Measurements from ENCODE around the gene ZNF497. TPM values are rescaled to one million over a fixed set of nuclear protein-coding genes. Genes with fewer than 3 reads are reported as not detected.
A peak's percentile ranks its signal among the peaks of the same experiment; 100 is the strongest.

ZNF497 gene
- total and polyA plus RNA-seq, 9 of the 15 experiments (the other 6 are each of a cell fraction or from before 2014, with no cell fraction given) = 0.06 to 0.98 (median 0.44) TPM; not detected in 1

DNA sequence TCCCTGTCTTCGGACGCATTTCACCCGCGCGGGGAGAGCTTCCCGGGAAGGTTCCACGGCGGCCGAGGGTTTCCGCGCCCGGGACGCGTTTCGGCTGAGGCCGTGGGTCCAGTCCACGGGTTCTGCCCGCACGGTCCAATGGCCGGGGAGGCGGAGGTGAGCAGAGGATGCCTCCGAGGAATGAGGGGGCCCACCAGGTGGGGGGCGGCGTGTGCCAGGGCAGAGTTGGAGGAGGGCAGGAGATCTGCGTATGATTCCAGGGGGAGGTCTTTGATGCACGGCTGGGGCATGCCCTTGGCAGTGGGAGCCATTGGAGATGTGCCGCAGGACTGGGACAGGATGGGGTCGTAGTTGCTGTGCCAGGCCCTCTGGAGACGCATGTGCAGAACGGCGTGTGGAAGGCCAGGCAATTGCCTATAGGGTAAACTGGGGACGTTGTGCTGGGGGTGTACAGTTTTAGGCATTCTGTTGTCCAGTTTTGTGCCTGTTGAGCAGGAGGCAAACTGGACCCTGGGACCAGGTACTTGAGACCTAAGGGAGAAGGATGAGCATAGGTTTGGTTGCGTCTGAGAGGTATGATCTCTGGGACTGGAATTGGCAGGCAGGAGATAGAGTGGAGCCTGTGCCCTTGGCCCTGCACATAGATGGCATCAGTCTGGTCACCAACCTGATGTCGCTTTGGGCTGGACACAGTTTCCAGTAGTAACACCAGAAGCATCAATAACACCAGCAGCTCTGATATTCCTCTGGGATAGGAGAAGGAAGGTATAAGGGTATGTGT, 46.6 kb upstream of the ZNF497 start (continued):
- TF ChIP-seq MED1 (CRISPR knock-in tag; IDR thresholded peaks at IDR 0.05; ENCODE audit: borderline replicate concordance) = 0 out of 2 replicates have a peak, but pooled peaks have one; percentile 84
- peak in 1 of 2 experiments; percentile 67; a peak in 3 of 4 replicates for TF ChIP-seq NRF1 (conservative IDR thresholded peaks at IDR 0.05 in 1 of 2, IDR thresholded peaks at IDR 0.05 in 1 of 2)
- TF ChIP-seq PCBP1 (IDR thresholded peaks at IDR 0.05; ENCODE audit: low read depth, low read length, poor library complexity, severe bottlenecking) = peak; percentile 4
- TF ChIP-seq TFAM (CRISPR knock-in tag; conservative IDR thresholded peaks at IDR 0.05) = no peak
- TF ChIP-seq BRCA1 (IDR thresholded peaks at IDR 0.05) = no peak
- 0 out of 2 replicates have a peak, but pooled peaks have one; percentile 46 for TF ChIP-seq BRCA1 (CRISPR knock-in tag; IDR thresholded peaks at IDR 0.05)
- peak; percentile 80 for TF ChIP-seq HLTF (IDR thresholded peaks at IDR 0.05)
- no peak for TF ChIP-seq ZNF146 (CRISPR knock-in tag; IDR thresholded peaks at IDR 0.05; ENCODE audit: unreplicated experiment)
- peak; percentile 29; the same call in 1 of the 2 replicates for TF ChIP-seq ZBTB2 (IDR thresholded peaks at IDR 0.05)
- no peak for TF ChIP-seq ATF7 (IDR thresholded peaks at IDR 0.05)
- TF ChIP-seq, protein P1, sequence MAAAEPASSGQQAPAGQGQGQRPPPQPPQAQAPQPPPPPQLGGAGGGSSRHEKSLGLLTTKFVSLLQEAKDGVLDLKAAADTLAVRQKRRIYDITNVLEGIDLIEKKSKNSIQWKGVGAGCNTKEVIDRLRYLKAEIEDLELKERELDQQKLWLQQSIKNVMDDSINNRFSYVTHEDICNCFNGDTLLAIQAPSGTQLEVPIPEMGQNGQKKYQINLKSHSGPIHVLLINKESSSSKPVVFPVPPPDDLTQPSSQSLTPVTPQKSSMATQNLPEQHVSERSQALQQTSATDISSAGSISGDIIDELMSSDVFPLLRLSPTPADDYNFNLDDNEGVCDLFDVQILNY (CRISPR knock-in tag; IDR thresholded peaks at IDR 0.05) = no peak
- peak; percentile 55; the same call in 1 of the 2 replicates for TF ChIP-seq ZBTB7A (IDR thresholded peaks at IDR 0.05; ENCODE audit: borderline replicate concordance, control insufficient read depth, low read depth, low read length)
- no peak for TF ChIP-seq CEBPB (tag; IDR thresholded peaks at IDR 0.05)
- no peak for TF ChIP-seq FOXJ3 (CRISPR knock-in tag; IDR thresholded peaks at IDR 0.05)
- TF ChIP-seq, protein P2, sequence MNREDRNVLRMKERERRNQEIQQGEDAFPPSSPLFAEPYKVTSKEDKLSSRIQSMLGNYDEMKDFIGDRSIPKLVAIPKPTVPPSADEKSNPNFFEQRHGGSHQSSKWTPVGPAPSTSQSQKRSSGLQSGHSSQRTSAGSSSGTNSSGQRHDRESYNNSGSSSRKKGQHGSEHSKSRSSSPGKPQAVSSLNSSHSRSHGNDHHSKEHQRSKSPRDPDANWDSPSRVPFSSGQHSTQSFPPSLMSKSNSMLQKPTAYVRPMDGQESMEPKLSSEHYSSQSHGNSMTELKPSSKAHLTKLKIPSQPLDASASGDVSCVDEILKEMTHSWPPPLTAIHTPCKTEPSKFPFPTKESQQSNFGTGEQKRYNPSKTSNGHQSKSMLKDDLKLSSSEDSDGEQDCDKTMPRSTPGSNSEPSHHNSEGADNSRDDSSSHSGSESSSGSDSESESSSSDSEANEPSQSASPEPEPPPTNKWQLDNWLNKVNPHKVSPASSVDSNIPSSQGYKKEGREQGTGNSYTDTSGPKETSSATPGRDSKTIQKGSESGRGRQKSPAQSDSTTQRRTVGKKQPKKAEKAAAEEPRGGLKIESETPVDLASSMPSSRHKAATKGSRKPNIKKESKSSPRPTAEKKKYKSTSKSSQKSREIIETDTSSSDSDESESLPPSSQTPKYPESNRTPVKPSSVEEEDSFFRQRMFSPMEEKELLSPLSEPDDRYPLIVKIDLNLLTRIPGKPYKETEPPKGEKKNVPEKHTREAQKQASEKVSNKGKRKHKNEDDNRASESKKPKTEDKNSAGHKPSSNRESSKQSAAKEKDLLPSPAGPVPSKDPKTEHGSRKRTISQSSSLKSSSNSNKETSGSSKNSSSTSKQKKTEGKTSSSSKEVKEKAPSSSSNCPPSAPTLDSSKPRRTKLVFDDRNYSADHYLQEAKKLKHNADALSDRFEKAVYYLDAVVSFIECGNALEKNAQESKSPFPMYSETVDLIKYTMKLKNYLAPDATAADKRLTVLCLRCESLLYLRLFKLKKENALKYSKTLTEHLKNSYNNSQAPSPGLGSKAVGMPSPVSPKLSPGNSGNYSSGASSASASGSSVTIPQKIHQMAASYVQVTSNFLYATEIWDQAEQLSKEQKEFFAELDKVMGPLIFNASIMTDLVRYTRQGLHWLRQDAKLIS (CRISPR knock-in tag; IDR thresholded peaks at IDR 0.05) = 0 out of 2 replicates have a peak, but pooled peaks have one; percentile 79
- TF ChIP-seq RBM14 (IDR thresholded peaks at IDR 0.05; ENCODE audit: borderline replicate concordance, insufficient read depth, low read depth, low read length) = 0 out of 2 replicates have a peak, but pooled peaks have one; percentile 3
- peak; percentile 28 for TF ChIP-seq KDM5B (IDR thresholded peaks at IDR 0.05; ENCODE audit: insufficient replicate concordance, low read depth, low read length)
- TF ChIP-seq HNRNPL (IDR thresholded peaks at IDR 0.05; ENCODE audit: low read depth, low read length) = no peak; the same call in 1 of the 2 replicates
- no peak for TF ChIP-seq WHSC1 (IDR thresholded peaks at IDR 0.05; ENCODE audit: low read length)

Data from K562 (cell line).